Trophoblast cell (in vitro differentiated cells and primary cell): Measurements from ENCODE around the gene NUDT11.
A peak's percentile ranks its signal among the peaks of the same experiment; 100 is the strongest.
"Not testable (repeated sequence)": the region's sequence is repeated elsewhere in the genome, so short reads cannot be mapped to it uniquely, and the experiment has no call there.

Source experiments
- DNase-seq, 2 donors: peaks; one replicate each; pipeline ENCODE4 v3.0.0-alpha.2; 2016
- H2AFZ ChIP-seq: 2 replicates; pipeline ENCODE4 v1.6.1; 2013; ENCODE audit warnings: low read length, moderate library complexity, mild to moderate bottlenecking; ENCODE audit not compliant: insufficient read depth, poor library complexity
- H2AK5ac ChIP-seq: 2 replicates; pipeline ENCODE4 v1.6.1; 2013; ENCODE audit warnings: mild to moderate bottlenecking, low read length
- H2BK120ac ChIP-seq: 2 replicates; pipeline ENCODE4 v1.6.1; 2013; ENCODE audit warnings: low read length, mild to moderate bottlenecking, moderate library complexity; ENCODE audit not compliant: insufficient read depth, poor library complexity
- H2BK12ac ChIP-seq: 2 replicates; pipeline ENCODE4 v1.6.1; 2013; ENCODE audit warnings: mild to moderate bottlenecking, low read length, moderate library complexity
- H2BK5ac ChIP-seq: 2 replicates; pipeline ENCODE4 v1.6.1; 2013; ENCODE audit warnings: low read length, low read depth, moderate library complexity, mild to moderate bottlenecking; ENCODE audit not compliant: poor library complexity
- H3K14ac ChIP-seq: 2 replicates; pipeline ENCODE4 v1.6.1; 2013; ENCODE audit warnings: mild to moderate bottlenecking, low read length
- H3K18ac ChIP-seq: 2 replicates; pipeline ENCODE4 v1.6.1; 2013; ENCODE audit warnings: mild to moderate bottlenecking, low read length
- H3K23ac ChIP-seq: 2 replicates; pipeline ENCODE4 v1.6.1; 2013; ENCODE audit warnings: low read length
- H3K27ac ChIP-seq: 2 replicates; pipeline ENCODE4 v1.5.1; 2013; ENCODE audit warnings: low read depth, mild to moderate bottlenecking, inconsistent platforms, low read length, moderate library complexity
- H3K27me3 ChIP-seq: 2 replicates; pipeline ENCODE4 v1.6.1; 2013; ENCODE audit warnings: inconsistent platforms, mild to moderate bottlenecking, low read length, moderate library complexity; ENCODE audit not compliant: insufficient read depth
- H3K36me3 ChIP-seq, 2 experiments: 1 replicate in 1 of 2; 2 replicates in 1 of 2; pipeline ENCODE4 v1.6.1; 2013; ENCODE audit warnings: low read length in 2 of 2, mild to moderate bottlenecking in 2 of 2, moderate library complexity in 1 of 2; ENCODE audit not compliant: insufficient read depth in 2 of 2, control insufficient read depth in 1 of 2
- H3K4ac ChIP-seq: 2 replicates; pipeline ENCODE4 v1.6.1; 2013; ENCODE audit warnings: low read depth, mild to moderate bottlenecking, low read length, moderate library complexity
- H3K4me1 ChIP-seq, 2 experiments: 1 replicate in 1 of 2; 2 replicates in 1 of 2; pipeline ENCODE4 v1.6.1; 2013; ENCODE audit warnings: low read length in 2 of 2, mild to moderate bottlenecking in 2 of 2, moderate library complexity in 1 of 2; ENCODE audit not compliant: insufficient read depth in 2 of 2, control insufficient read depth in 1 of 2
- H3K4me2 ChIP-seq: 2 replicates; pipeline ENCODE4 v1.6.1; 2013; ENCODE audit warnings: inconsistent platforms, mild to moderate bottlenecking, low read length, moderate library complexity
- H3K4me3 ChIP-seq: 2 replicates; pipeline ENCODE4 v1.5.1; 2013; ENCODE audit warnings: mild to moderate bottlenecking, low read depth, low read length, inconsistent platforms
- H3K79me1 ChIP-seq: one replicate; pipeline ENCODE4 v1.6.1; 2013; ENCODE audit warnings: low read length
- H3K79me2 ChIP-seq: 2 replicates; pipeline ENCODE4 v1.6.1; 2013; ENCODE audit warnings: low read length, mild to moderate bottlenecking; ENCODE audit not compliant: control insufficient read depth, insufficient read depth, poor library complexity
- H3K9ac ChIP-seq: 2 replicates; pipeline ENCODE4 v1.6.1; 2013; ENCODE audit warnings: mild to moderate bottlenecking, low read length
- H3K9me3 ChIP-seq: 2 replicates; pipeline ENCODE4 v1.6.1; 2013; ENCODE audit warnings: low read depth, mild to moderate bottlenecking, control low read depth, inconsistent platforms, low read length; ENCODE audit not compliant: insufficient read depth
- H4K12ac ChIP-seq: 2 replicates; pipeline ENCODE4 v1.6.1; 2013; ENCODE audit warnings: low read depth, mild to moderate bottlenecking, low read length, moderate library complexity
- H4K8ac ChIP-seq: 2 replicates; pipeline ENCODE4 v1.6.1; 2013; ENCODE audit warnings: low read depth, mild to moderate bottlenecking, low read length, moderate library complexity
- H4K91ac ChIP-seq: one replicate; pipeline ENCODE4 v1.6.1; 2013; ENCODE audit warnings: low read depth, mild to moderate bottlenecking, low read length, moderate library complexity
- WGBS: extraction: QIAGEN DNeasy Blood & Tissue Kit; methylation state at CpG from one replicate; pipeline ENCODE4 v1.1.7; 2013; ENCODE audit warnings: missing lambda C conversion rate; ENCODE audit not compliant: insufficient read length, insufficient coverage; ENCODE audit errors: extremely low coverage; 5-methylcytosine and 5-hydroxymethylcytosine counted together

NUDT11 gene

DNA sequence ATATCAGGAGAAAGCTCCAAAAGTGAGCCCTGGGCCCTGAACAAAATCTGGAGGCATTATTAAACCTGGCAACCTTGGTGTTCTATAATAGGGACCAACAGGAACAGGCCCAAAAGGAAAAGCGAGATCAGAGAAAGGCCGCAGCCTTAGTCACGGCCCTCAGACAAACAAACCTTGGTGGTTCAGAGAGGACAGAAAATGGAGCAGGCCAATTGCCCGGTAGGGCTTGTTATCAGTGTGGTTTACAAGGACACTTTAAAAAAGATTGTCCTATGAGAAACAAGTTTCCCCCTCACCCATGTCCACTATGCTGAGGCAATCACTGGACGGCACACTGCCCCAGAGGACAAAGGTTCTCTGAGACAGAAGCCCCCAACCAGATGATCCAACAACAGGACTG, 14.0 kb downstream of the NUDT11 start:
- not testable (repeated sequence) for H2BK12ac ChIP-seq, H3K9me3 ChIP-seq, H2BK5ac ChIP-seq, H3K27ac ChIP-seq, H3K4me1 ChIP-seq, H3K4ac ChIP-seq, H3K79me1 ChIP-seq, H3K14ac ChIP-seq, H4K91ac ChIP-seq, H3K4me3 ChIP-seq, H3K23ac ChIP-seq, H3K36me3 ChIP-seq, H4K8ac ChIP-seq, H3K9ac ChIP-seq, H3K79me2 ChIP-seq, H4K12ac ChIP-seq, H2AK5ac ChIP-seq, H3K27me3 ChIP-seq, H3K4me2 ChIP-seq, H2BK120ac ChIP-seq, H3K18ac ChIP-seq, DNase-seq, H2AFZ ChIP-seq
- no CpG with 5 or more reads among the region's 5 CpGs for WGBS

DNA sequence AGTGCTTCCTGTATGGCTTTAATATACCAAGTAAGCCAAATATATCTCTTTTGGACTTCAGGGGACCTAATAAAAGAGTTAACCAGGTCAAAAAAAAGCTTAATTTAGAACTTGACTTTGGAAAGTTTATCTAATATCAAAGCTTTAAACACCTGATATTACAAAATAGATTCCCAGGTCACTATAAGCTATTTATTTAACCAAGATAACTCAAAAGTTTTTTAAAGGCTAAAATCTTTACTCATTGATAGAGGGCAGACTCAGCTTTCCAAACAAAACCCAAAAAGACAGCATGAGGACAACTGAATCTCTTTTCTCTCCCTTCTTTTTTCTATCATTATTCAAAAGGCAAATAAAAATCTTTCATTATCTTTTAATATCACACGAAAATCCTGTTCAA, 19.5 kb downstream of the NUDT11 start:
- Histone ChIP-seq H4K12ac (no peak overlapping the region), H3K4ac (no peak overlapping the region), H3K18ac (no peak overlapping the region), H2AFZ (no peak overlapping the region), H3K79me1 (no peaks in the 10 kb centered on the region), H3K36me3 (no peaks in the 10 kb centered on the region), H3K27ac (no peak overlapping the region), H2BK120ac (no peak overlapping the region), H2AK5ac (no peak overlapping the region), H3K9me3 (no peaks in the 10 kb centered on the region), H4K8ac (no peak overlapping the region), H3K23ac (no peak overlapping the region), H3K27me3 (no peaks in the 10 kb centered on the region), H3K4me1 (no peaks in the 10 kb centered on the region), H4K91ac (no peak overlapping the region), H3K4me2 (no peak overlapping the region), H3K14ac (no peak overlapping the region), H3K4me3 (no peak overlapping the region), H2BK5ac (no peak overlapping the region), H3K79me2 (no peaks in the 10 kb centered on the region), H3K9ac (no peak overlapping the region), H2BK12ac (no peak overlapping the region)
- WGBS, result no CpG with 5 or more reads among the region's 1 CpG
- no peak for DNase-seq

DNA sequence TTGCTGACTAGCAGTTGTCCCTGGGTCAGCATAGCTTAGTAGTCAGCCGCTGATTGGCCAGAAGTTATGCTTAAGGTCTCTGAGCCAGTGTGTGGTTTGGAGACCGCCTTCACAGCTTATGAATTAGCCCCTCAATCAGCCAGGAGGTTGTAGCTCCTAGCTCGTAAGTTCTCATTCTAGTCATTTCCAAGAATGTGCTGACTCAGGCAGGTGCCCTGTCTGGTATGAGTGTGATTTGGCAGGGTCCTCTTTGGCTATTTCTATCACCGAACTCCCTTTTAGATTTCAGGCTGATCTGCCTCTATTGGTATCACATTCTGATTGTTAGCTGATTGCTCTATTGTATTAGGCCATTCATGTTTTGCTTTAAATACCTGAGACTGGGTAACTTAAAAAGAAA, 33.1 kb downstream of the NUDT11 start:
- no CpG with 5 or more reads among the region's 4 CpGs for WGBS

DNA sequence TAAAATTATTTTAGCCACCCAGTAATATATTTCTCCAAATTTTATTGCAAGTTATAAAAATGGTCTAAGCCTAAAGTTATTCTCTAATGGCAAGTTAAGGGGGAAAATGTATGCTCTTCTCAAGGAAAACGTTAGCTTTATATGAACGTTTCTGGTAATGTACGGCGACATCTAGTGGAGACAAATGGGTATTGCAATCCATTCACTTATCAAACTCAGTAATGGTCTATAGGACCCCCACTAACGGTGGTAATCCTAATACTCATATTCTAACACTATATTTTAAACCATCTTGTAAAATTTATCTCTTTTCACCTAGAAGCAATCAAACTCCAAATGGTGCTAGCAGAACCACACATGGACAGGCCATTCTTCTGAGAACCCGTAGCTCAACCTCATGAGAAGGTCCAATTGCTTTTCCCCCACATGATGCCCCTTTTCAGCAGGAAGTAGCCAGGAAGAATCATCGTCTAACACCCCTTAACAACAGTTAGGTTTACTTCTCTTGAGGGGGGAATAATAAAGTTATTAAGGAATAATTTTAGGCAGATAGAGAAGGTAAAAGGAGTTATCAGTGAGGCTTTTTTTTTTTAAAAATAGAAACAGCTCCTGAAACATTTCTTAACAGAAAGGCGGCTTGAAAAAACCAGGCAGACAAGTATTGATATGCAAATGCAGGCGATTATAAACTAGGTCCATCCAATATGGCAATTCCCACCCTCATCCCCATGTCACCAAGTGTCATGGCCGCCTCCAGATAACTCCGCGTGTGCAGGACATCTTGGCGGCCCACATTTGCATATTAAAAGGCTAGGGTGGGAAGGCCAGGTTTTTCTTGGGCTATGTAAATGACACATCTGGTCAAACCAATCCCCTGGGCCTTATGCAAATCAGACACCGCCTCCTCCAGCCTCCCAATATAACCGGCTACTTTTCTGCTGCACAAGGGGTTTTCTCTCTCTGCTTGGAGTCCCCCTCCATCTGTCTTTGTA, 35.0 kb downstream of the NUDT11 start:
- Histone ChIP-seq H3K23ac (no peak overlapping the region), H3K36me3 (no peaks in the 10 kb centered on the region), H3K4me3 (no peak overlapping the region), H3K79me1 (no peaks in the 10 kb centered on the region), H3K79me2 (no peaks in the 10 kb centered on the region), H3K9ac (no peak overlapping the region), H2BK12ac (no peak overlapping the region), H2BK5ac (no peak overlapping the region), H2BK120ac (no peak overlapping the region), H4K12ac (no peak overlapping the region), H3K18ac (no peak overlapping the region), H4K91ac (no peak overlapping the region), H2AFZ (no peak overlapping the region), H2AK5ac (no peak overlapping the region), H3K4me1 (no peaks in the 10 kb centered on the region), H3K27ac (no peak overlapping the region), H3K14ac (no peak overlapping the region), H3K4ac (no peak overlapping the region), H3K27me3 (no peaks in the 10 kb centered on the region), H3K9me3 (no peaks in the 10 kb centered on the region), H3K4me2 (no peak overlapping the region), H4K8ac (no peak overlapping the region)
- WGBS, result no CpG with 5 or more reads among the region's 15 CpGs
- peak in 1 of 2 donors; percentile 58 for DNase-seq

More for the DNA sequence above, 33.1 kb downstream of the NUDT11 start:
- Histone ChIP-seq H3K14ac (no peak overlapping the region), H3K79me1 (no peaks in the 10 kb centered on the region), H2AFZ (no peak overlapping the region), H2BK12ac (no peak overlapping the region), H3K4me3 (no peak overlapping the region), H2AK5ac (no peak overlapping the region), H3K27me3 (no peaks in the 10 kb centered on the region), H3K36me3 (no peaks in the 10 kb centered on the region), H3K23ac (no peak overlapping the region), H3K4me2 (no peak overlapping the region), H3K9me3 (no peaks in the 10 kb centered on the region), H3K27ac (no peak overlapping the region), H3K9ac (no peak overlapping the region), H2BK5ac (no peak overlapping the region), H3K18ac (no peak overlapping the region), H2BK120ac (no peak overlapping the region), H3K4me1 (no peaks in the 10 kb centered on the region), H4K12ac (no peak overlapping the region), H3K4ac (no peak overlapping the region), H4K91ac (no peak overlapping the region), H3K79me2 (no peaks in the 10 kb centered on the region), H4K8ac (no peak overlapping the region)
- no peak for DNase-seq
